HFFc6 (cell line): ENCODE data around the gene COMP. TPM values are rescaled to one million over a fixed set of nuclear protein-coding genes. Genes with fewer than 3 reads are reported as not detected.

Experiments used
- DNase-seq: peaks from one replicate; pipeline ENCODE4 v3.0.0-alpha.2; 2018
- H3K27ac Mint-ChIP-seq: 2 replicates; pipeline ENCODE4 v1.8.0; 2020; ENCODE audit warnings: mild to moderate bottlenecking, mixed read lengths
- H3K27me3 Mint-ChIP-seq: 2 replicates; pipeline ENCODE4 v1.8.0; 2021; ENCODE audit warnings: mild to moderate bottlenecking, moderate library complexity, mixed read lengths; ENCODE audit not compliant: insufficient read depth
- H3K36me3 Mint-ChIP-seq: 2 replicates; pipeline ENCODE4 v1.8.0; 2021; ENCODE audit warnings: low read depth, mixed read lengths
- H3K4me1 Mint-ChIP-seq: 2 replicates; pipeline ENCODE4 v1.8.0; 2020; ENCODE audit warnings: low read depth, mixed read lengths
- H3K4me3 Mint-ChIP-seq: 2 replicates; pipeline ENCODE4 v1.8.0; 2020; ENCODE audit warnings: mild to moderate bottlenecking, moderate library complexity, mixed read lengths
- H3K9me3 Mint-ChIP-seq: 2 replicates; pipeline ENCODE4 v1.8.0; 2020; ENCODE audit warnings: mild to moderate bottlenecking, mixed read lengths
- total RNA-seq, 6 experiments: library from RNA; stranded (reverse); fragmentation: NEBNext Ultra II Directional; extraction: Animal tissue kit (Norgen Biotek cat#: 25700); gene quantifications; 2 replicates in 1 of 6; 3 replicates in 5 of 6; pipeline ENCODE4 v1.2.3, GENCODE V29; 2021
- TF ChIP-seq, protein P1 (sequence below): fragments of 200-600 bp; sonication (generic); IDR thresholded peaks from 2 replicates; pipeline ENCODE4 v1.5.0; 2021; ENCODE audit warnings: antibody characterized with exemption, mild to moderate bottlenecking

Gene COMP
- total RNA-seq, 6 experiments from 2014 or later, result 0.67 to 6.1 (median 0.98) TPM

GRCh38 chr19:18769989-18770528 lies 21.0 kb downstream of the COMP start:
- H3K4me1 Mint-ChIP-seq, result 0 out of 2 replicates have a peak, but pooled peaks cover under 1% of the 10 kb centered on the region
- no peaks in the 10 kb centered on the region for H3K36me3 Mint-ChIP-seq
- DNase-seq, result no peak
- H3K9me3 Mint-ChIP-seq, result no peaks in the 10 kb centered on the region
- H3K27ac Mint-ChIP-seq, result no peak overlapping the region
- peaks cover 2% of the 10 kb centered on the region for H3K27me3 Mint-ChIP-seq
- TF ChIP-seq, protein P1, sequence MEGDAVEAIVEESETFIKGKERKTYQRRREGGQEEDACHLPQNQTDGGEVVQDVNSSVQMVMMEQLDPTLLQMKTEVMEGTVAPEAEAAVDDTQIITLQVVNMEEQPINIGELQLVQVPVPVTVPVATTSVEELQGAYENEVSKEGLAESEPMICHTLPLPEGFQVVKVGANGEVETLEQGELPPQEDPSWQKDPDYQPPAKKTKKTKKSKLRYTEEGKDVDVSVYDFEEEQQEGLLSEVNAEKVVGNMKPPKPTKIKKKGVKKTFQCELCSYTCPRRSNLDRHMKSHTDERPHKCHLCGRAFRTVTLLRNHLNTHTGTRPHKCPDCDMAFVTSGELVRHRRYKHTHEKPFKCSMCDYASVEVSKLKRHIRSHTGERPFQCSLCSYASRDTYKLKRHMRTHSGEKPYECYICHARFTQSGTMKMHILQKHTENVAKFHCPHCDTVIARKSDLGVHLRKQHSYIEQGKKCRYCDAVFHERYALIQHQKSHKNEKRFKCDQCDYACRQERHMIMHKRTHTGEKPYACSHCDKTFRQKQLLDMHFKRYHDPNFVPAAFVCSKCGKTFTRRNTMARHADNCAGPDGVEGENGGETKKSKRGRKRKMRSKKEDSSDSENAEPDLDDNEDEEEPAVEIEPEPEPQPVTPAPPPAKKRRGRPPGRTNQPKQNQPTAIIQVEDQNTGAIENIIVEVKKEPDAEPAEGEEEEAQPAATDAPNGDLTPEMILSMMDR, result no peak
- no peak overlapping the region for H3K4me3 Mint-ChIP-seq

DNA sequence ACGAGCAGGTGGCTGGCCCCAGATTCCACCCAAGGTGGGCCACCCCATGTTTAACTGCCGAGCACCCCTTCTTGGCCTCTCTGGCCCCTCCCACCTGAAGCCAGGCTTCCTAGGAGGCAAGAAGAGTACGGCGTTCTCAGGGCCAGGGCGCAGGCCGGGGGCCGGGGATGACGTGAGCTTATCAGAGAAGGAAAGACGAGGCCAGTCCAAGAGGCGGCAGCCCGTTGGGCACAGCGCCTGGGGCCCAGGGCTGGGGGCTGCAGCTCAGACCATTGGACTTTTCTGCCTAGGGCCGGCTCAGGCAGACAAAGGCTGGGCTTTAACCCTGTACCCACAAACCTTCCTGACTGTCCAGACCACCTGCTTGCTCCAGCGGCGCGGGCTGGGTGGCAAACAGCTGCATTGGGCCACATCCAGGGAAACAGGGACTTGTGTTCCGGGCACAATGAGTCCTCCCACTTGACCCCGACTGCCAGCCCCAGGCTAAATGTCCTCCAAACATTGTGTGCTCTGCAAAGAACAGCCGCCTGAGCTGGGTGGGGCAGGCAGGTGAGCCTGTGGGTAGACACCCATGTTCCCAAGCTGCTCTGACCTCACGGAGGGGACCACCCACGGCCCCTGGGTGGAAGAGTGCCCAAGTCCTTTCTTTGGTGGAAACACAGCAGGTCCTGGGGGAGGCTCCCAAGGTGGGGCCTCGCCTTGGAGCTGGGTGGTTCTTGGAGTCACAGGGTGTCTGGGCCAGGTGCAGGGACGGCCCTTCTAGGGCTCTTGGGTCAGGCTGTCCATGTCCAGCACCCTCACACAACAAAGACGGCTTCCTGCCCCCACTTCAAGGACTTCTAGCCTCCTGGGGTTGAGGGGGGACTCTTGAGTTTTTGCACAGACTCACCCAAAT lies 21.9 kb downstream of the COMP start:
- no peaks in the 10 kb centered on the region for H3K36me3 Mint-ChIP-seq
- DNase-seq, result no peak
- H3K27me3 Mint-ChIP-seq, result peaks cover 2% of the 10 kb centered on the region
- H3K27ac Mint-ChIP-seq, result no peak overlapping the region
- H3K9me3 Mint-ChIP-seq, result no peaks in the 10 kb centered on the region
- H3K4me1 Mint-ChIP-seq, result peaks cover 8% of the 10 kb centered on the region
- TF ChIP-seq, protein P1, result no peak
- no peak overlapping the region for H3K4me3 Mint-ChIP-seq

DNA sequence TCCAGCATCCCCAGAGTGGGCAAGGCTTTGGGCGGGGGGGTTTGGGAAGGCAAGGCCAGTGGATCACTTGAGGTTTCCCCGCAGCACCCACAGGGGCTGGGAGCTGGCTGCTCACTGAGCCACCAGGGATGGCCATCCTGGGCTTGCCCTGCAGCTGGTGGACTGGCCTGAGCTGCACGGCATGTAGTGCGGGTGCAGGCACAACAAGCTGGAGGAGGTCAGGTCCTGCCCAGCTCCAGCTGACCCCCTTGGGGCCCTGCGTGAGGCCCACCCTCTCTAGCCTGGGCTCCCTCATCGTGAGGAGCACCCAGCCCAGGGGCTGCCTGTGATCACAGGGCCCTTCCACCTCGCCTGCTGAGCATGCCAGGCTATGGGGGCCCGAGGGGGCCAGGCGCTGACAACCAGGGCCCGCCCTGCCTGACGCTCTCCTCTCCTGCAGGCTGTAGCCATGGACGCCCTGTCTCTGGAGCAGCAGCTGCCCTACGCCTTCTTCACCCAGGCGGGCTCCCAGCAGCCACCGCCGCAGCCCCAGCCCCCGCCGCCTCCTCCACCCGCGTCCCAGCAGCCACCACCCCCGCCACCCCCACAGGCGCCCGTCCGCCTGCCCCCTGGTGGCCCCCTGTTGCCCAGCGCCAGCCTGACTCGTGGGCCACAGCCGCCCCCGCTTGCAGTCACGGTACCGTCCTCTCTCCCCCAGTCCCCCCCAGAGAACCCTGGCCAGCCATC lies 22.9 kb downstream of the COMP start:
- peaks cover 2% of the 10 kb centered on the region for H3K27me3 Mint-ChIP-seq
- no peaks in the 10 kb centered on the region for H3K9me3 Mint-ChIP-seq
- no peak for DNase-seq
- H3K4me3 Mint-ChIP-seq, result no peak overlapping the region
- TF ChIP-seq, protein P1, result peak; percentile 39; the same call in 1 of the 2 replicates
- no peak overlapping the region for H3K27ac Mint-ChIP-seq
- H3K36me3 Mint-ChIP-seq, result no peaks in the 10 kb centered on the region
- peaks cover 18% of the 10 kb centered on the region for H3K4me1 Mint-ChIP-seq

DNA sequence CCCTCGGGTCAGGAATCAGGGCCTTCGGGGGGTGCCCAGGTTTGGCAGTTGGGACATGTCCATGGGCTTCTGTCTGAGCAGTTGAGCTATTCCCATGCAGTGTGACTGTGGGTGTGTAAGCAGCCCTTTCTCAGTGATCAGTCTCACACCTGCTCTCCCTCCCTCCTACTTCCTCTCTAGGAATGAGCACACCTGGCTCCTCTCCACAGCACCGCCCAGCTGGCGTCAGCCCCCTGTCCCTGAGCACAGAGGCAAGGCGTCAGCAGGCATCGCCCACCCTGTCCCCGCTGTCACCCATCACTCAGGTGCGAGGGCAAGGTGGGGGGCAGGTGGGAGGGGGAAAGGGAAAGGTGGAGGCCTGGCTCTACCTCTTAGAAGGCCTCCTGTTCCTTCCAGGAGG lies 25.9 kb downstream of the COMP start:
- TF ChIP-seq, protein P1, result no peak
- Mint-ChIP-seq H3K4me1 (peaks cover 18% of the 10 kb centered on the region), H3K4me3 (no peak overlapping the region), H3K9me3 (no peaks in the 10 kb centered on the region), H3K27ac (no peak overlapping the region), H3K36me3 (no peaks in the 10 kb centered on the region), H3K27me3 (no peaks in the 10 kb centered on the region; the same call in none of the 2 replicates)
- DNase-seq, result no peak

DNA sequence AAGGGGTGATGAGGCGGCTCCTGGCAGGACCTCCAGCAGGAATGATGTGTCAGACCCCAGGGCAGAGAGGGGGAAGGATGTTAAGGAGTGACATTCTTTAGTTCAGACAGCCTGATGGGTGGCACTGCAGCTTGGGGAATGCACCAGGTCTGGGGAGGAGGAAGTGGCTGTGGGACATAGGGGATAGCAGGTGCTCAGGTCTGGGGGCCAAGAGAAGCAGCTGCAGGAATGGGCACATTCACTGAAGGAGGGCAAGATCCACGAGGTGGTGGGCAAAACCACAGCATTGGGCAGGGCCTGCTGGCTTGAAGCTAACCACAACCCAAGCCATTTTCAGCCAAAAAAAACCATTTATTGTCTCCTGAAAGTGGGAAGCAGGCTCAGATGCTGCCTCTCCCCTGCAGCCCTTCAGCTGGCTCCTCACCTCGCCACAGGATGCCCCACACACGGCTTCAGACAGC lies 26.5 kb downstream of the COMP start:
- Mint-ChIP-seq H3K36me3 (no peaks in the 10 kb centered on the region), H3K27ac (peak overlapping the region; percentile 93), H3K4me1 (peaks cover 18% of the 10 kb centered on the region), H3K27me3 (no peaks in the 10 kb centered on the region; the same call in none of the 2 replicates), H3K9me3 (no peaks in the 10 kb centered on the region), H3K4me3 (peak overlapping the region; percentile 74)
- peak; percentile 39 for DNase-seq
- TF ChIP-seq, protein P1, result no peak
